GM23338 (cell line): Measurements from ENCODE around the gene VEZT.

ENCODE experiments used
- CTCF ChIP-seq, 2 experiments: fragments of 200-600 bp in 1 of 2; sonication (generic) in 1 of 2; conservative IDR thresholded peaks; 2 replicates each; pipeline versions ENCODE4 v1.5.1 to v1.6.1; 2016 to 2017; ENCODE audit warnings: antibody characterized with exemption in 2 of 2, low read depth in 2 of 2, mild to moderate bottlenecking in 2 of 2, moderate library complexity in 1 of 2
- EZH2phosphoT487 ChIP-seq: fragments of 200-600 bp; sonication (generic); IDR thresholded peaks from one replicate; pipeline ENCODE4 v1.8.1; 2018; ENCODE audit warnings: antibody characterized with exemption; ENCODE audit not compliant: unreplicated experiment

- TF ChIP-seq CTCF (conservative IDR thresholded peaks at IDR 0.05; ENCODE audit: low read depth in 2 of 2) = no peak
- TF ChIP-seq EZH2phosphoT487 = no peak
Observed at GRCh38 chr12:95237315-95237714, 19.7 kb downstream of the VEZT start.
